Ascending aorta (tissue), 2 donors: ENCODE data around the gene GMEB2. TPM values are rescaled to one million over a fixed set of nuclear protein-coding genes. Genes with fewer than 3 reads are reported as not detected.

Experiments used
- DNase-seq, 2 donors: peaks; one replicate each; pipeline ENCODE4 v3.0.0-alpha.2; 2019; ENCODE audit warnings: low spot score in 2 of 2
- H3K27ac ChIP-seq, 2 donors: fragments of 200-600 bp; sonication (generic); one replicate each; pipeline ENCODE4 v1.5.1; 2016 to 2017; ENCODE audit warnings: mild to moderate bottlenecking in 1 of 2
- H3K27me3 ChIP-seq: fragments of 200-600 bp; sonication (generic); one replicate; pipeline ENCODE4 v1.5.1; 2017
- H3K36me3 ChIP-seq, 2 donors: fragments of 200-600 bp; sonication (generic); one replicate each; pipeline ENCODE4 v1.5.1; 2016
- H3K4me1 ChIP-seq, 2 donors: fragments of 200-600 bp; sonication (generic); one replicate each; pipeline ENCODE4 v1.5.1; 2016 to 2017; ENCODE audit warnings: mild to moderate bottlenecking in 1 of 2
- H3K4me3 ChIP-seq, 2 donors: fragments of 200-600 bp; sonication (generic); one replicate each; pipeline ENCODE4 v1.5.1; 2016 to 2017; ENCODE audit warnings: mild to moderate bottlenecking in 1 of 2
- H3K9me3 ChIP-seq, 2 donors: fragments of 200-600 bp; sonication (generic); one replicate each; pipeline ENCODE4 v1.5.1; 2016
- intact Hi-C: fragments of 100-400 bp; cut with DNase I; formaldehyde crosslinking; loops from one replicate; pipeline ENCODE4 v1.15.1; 2023
- total RNA-seq: library from RNA; depleted of rRNA; stranded (reverse); fragments of >200 nt; gene quantifications from one replicate; pipeline ENCODE4 v1.1.0, GENCODE V29; 2016
- TF ChIP-seq, protein P1 (sequence below), 3 experiments: fragments of 200-600 bp in 2 of 3; fragments of 450-650 bp in 1 of 3; sonication (generic) in 2 of 3; IDR thresholded peaks; one replicate each; pipeline ENCODE4 v1.5.1; 2016 to 2019; ENCODE audit warnings: antibody characterized with exemption in 3 of 3, mild to moderate bottlenecking in 1 of 3, moderate library complexity in 1 of 3

Gene GMEB2
- total RNA-seq, 1 donor from 2014 or later, result 14.0 TPM

DNA sequence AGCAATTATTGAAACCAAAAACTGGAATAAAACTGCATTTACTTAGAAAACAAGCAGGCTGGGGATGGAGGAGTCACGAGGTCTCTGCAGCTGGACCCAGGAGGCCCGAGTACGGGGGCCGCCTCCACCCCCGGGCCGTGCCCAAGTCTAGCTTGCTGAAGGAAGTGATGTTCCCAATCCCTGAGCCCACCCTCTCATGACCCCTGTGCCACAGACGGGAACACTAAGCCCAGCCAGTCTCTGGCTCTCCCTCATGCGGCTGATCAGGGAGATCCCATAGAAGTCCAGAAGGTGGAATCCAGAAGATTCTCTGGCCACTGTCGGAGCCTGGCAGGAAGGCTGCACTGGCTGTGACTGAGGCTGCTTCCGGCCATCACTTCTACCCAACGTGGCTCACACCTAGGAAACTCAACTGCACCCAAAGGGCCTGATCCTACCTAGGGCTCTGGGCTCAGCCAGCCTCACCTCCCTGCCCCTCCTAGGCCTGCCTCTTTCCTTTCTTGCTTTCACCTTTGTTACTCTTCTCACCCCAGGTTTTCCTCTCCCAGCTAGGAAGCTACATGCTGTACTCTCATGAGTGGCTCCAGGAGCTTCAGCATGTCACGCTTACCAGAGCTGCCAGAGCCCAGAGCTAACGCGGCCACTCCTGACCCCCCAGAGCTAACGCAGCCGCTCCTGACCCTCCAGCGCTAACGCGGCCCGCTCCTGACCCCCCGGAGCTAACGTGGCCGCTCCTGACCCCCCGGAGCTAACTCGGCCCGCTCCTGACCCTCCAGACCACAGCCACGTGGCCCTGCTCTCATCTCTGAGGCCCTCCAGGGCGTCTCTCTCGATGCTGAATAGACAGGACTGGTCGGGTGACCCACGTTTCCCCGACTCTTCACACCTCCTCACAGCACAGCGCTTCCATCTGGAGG is 28.2 kb downstream of the GMEB2 start:
- Histone ChIP-seq H3K36me3 (peaks cover 65 to 68% of the 10 kb centered on the region in 2 donors), H3K4me1 (peaks cover 0 to 6% of the 10 kb centered on the region in 2 donors), H3K4me3 (no peak overlapping the region), H3K27ac (no peak overlapping the region), H3K9me3 (no peaks in the 10 kb centered on the region), H3K27me3 (no peaks in the 10 kb centered on the region)
- DNase-seq, result no peak
- TF ChIP-seq, protein P1, sequence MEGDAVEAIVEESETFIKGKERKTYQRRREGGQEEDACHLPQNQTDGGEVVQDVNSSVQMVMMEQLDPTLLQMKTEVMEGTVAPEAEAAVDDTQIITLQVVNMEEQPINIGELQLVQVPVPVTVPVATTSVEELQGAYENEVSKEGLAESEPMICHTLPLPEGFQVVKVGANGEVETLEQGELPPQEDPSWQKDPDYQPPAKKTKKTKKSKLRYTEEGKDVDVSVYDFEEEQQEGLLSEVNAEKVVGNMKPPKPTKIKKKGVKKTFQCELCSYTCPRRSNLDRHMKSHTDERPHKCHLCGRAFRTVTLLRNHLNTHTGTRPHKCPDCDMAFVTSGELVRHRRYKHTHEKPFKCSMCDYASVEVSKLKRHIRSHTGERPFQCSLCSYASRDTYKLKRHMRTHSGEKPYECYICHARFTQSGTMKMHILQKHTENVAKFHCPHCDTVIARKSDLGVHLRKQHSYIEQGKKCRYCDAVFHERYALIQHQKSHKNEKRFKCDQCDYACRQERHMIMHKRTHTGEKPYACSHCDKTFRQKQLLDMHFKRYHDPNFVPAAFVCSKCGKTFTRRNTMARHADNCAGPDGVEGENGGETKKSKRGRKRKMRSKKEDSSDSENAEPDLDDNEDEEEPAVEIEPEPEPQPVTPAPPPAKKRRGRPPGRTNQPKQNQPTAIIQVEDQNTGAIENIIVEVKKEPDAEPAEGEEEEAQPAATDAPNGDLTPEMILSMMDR (IDR thresholded peaks at IDR 0.05), result no peak
- intact Hi-C loops, result no loop called here

DNA sequence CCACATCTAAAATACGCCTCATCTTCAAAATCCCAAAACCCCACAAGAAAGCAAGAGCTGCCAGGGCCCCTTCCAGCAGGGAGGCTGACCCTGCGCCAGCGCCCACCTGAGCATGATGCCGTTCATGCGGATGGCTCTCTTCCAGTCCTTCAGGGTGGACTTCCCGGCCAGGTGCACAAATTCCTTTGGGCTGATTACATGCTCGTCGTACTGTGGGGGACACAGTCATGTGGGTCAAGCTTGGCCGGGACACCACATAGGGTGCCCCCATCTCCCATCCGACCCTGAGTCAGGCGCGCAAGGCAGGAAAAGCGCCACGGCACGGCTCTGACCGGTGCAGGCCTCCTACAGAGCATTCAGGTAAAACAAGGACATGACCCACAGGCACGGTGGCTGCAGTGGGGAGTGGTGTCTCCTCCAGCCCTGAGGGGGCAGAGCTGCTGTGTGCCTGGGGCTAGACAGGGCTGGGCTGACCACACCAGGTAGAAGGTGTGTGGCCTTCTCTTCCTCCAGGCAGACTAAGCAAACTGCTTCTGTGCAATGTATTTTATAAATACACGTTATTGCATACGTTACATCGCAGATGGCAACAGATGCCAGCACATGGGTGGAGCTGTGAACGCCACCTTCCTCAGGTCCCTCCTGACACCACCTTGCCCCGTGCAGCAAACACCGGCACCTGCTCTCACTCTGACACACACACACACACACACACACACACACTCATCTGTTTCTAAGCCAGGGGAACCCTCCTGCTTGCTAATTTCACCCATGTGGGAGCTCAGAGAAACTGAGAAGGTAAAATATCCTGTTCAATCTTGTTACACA is 29.0 kb downstream of the GMEB2 start:
- intact Hi-C loops, result no loop called here
- Histone ChIP-seq H3K27me3 (no peaks in the 10 kb centered on the region), H3K4me3 (no peak overlapping the region), H3K27ac (no peak overlapping the region), H3K36me3 (peaks cover 59 to 76% of the 10 kb centered on the region in 2 donors), H3K4me1 (peaks cover 0 to 6% of the 10 kb centered on the region in 2 donors), H3K9me3 (no peaks in the 10 kb centered on the region)
- no peak for DNase-seq
- TF ChIP-seq, protein P1 (IDR thresholded peaks at IDR 0.05), result no peak

DNA sequence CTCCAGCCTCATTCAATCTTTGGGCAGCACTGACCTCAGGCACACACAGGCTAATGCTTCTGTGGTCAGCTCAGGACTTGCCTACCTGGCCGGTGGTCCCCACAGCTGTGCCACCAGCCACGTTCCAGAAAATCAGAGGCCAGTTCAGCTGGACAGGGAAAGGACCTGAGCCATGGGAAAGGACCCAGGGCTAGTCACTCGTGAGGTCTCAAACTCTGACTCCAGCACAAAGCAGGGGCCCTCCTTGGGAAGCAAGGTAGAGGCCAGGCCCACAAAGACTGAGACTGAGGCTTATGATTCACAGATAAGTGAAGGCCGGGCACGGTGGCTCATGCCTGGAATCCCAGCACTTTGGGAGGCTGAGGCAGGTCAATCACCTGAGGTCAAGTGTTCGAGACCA is 30.5 kb downstream of the GMEB2 start:
- Histone ChIP-seq H3K36me3 (peaks cover 59 to 78% of the 10 kb centered on the region in 2 donors), H3K4me3 (no peak overlapping the region), H3K27ac (no peak overlapping the region), H3K4me1 (peaks cover 0 to 6% of the 10 kb centered on the region in 2 donors), H3K27me3 (no peaks in the 10 kb centered on the region), H3K9me3 (no peaks in the 10 kb centered on the region)
- DNase-seq, result no peak
- intact Hi-C loops, result no loop called here
- TF ChIP-seq, protein P1 (IDR thresholded peaks at IDR 0.05), result no peak

DNA sequence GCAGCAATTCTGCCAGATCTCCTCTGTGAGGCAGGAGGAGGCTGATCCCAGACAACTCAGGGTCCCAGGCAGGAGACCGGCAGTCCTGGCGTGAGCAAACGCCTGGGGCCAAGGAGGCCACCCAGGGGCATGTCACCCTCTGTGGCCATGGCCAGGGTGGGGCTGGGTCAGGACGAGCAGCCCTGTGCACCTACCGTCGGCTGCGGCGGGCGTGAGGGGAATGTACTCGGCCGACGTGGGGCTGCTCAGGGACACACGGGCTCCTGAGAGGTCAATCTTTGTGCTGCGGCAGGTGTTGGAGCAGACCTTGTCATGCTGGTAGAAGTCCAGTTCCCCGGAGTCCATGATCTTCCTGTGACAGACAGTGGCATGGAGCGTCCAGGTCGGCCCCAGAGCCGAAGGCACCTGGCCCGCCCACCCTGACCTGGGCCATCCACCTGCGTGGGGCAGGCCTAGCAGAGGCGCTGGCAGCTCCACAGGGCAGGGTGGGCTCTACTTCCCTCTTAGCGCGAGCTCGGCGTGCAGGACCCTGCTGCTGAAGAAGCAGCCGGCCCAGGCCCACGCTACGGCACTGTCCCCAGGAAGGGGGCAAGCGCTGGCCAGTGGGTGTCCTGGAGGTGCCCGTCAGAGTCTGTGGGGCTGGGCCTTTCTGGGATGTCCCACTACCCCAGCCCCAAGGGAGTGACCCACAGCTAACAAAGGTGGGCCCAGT is 31.3 kb downstream of the GMEB2 start:
- intact Hi-C loops, result no loop called here
- peaks cover 60 to 78% of the 10 kb centered on the region in 2 donors for H3K36me3 ChIP-seq
- no peaks in the 10 kb centered on the region for H3K9me3 ChIP-seq
- peaks cover 0 to 6% of the 10 kb centered on the region in 2 donors for H3K4me1 ChIP-seq
- TF ChIP-seq, protein P1 (IDR thresholded peaks at IDR 0.05), result no peak
- no peak overlapping the region for H3K4me3 ChIP-seq
- no peak overlapping the region for H3K27ac ChIP-seq
- DNase-seq, result no peak
- H3K27me3 ChIP-seq, result no peaks in the 10 kb centered on the region

DNA sequence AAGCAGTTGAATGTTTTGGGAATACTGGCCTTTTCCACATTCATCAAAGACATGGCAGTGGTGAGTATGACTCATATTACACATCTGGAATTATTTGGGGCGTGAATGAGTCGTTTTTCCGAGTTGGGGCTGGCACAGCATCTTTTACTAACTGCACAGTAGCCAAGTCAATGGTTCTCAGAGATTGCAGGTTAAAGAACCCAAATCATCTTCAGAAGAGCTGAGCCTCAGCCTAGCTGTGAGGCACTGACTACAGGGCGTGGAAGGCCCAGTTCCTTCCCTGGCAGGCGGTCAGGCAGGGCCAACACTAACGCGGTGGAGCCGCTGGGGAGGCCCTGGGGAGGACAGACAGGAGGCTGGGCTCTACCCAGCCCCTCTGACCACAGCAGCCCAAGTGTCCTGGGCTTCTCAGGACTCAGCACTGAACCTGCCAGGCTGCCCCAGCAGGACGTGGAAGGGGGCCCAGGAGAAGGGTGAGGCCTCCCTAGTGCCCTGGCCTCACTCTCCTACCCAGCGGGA is 32.8 kb downstream of the GMEB2 start:
- peaks cover 68 to 78% of the 10 kb centered on the region in 2 donors for H3K36me3 ChIP-seq
- no peaks in the 10 kb centered on the region for H3K27me3 ChIP-seq
- no peak overlapping the region for H3K4me3 ChIP-seq
- no peak for DNase-seq
- no peaks in the 10 kb centered on the region for H3K9me3 ChIP-seq
- peak overlapping the region in 1 of 2 donors; percentile 45 for H3K27ac ChIP-seq
- H3K4me1 ChIP-seq, result peaks cover 0 to 6% of the 10 kb centered on the region in 2 donors
- TF ChIP-seq, protein P1 (IDR thresholded peaks at IDR 0.05), result no peak
- intact Hi-C loops, result no loop called here
